IMR-90 (cell line): ENCODE measurements around the gene YBX1. TPM values are rescaled to one million over a fixed set of nuclear protein-coding genes. Genes with fewer than 3 reads are reported as not detected.

ENCODE experiments used
- ATAC-seq: fragments of 200-7000 bp; cut with Tn5 transposase; 2 replicates; pipeline ENCODE4 v1.9.1; 2020; ENCODE audit warnings: low read depth, mild to moderate bottlenecking, moderate library complexity
- BruUV-seq: library from RNA; stranded (reverse); fragments of 400-500 nt; replicated peaks from 2 replicates; lab custom pipeline; 2021; lab: Mats Ljungman, UMichigan
- CTCF ChIA-PET: fragments of 300-600 bp; formaldehyde crosslinking; extraction: SDS; loops from one replicate; lab custom pipeline; 2021; ENCODE audit warnings: antibody characterized with exemption; lab: Yijun Ruan, JAX
- POLR2A ChIA-PET: fragments of 300-600 bp; sonication (Branson Sonifier 250); formaldehyde crosslinking; loops from one replicate; lab custom pipeline; 2022; ENCODE audit warnings: antibody characterized with exemption; ENCODE audit not compliant: unreplicated experiment; lab: Charles Lee
- DNase-seq: peaks from one replicate; pipeline ENCODE4 v3.0.0; 2013
- H2AFZ ChIP-seq: replicated peaks from 2 replicates; pipeline ENCODE3; 2013; ENCODE audit warnings: low read length, mild to moderate bottlenecking; ENCODE audit not compliant: poor library complexity
- H2AK5ac ChIP-seq: 2 replicates; pipeline ENCODE4 v1.6.1; 2013; ENCODE audit warnings: low read depth, low read length, inconsistent platforms
- H2AK9ac ChIP-seq: replicated peaks from 2 replicates; pipeline ENCODE3; 2013; ENCODE audit warnings: mild to moderate bottlenecking, low read depth, low read length, moderate library complexity; ENCODE audit not compliant: poor library complexity
- H2BK120ac ChIP-seq: 2 replicates; pipeline ENCODE4 v1.6.1; 2013; ENCODE audit warnings: low read depth, low read length, inconsistent platforms
- H2BK15ac ChIP-seq: 3 replicates; pipeline ENCODE4 v1.6.1; 2013; ENCODE audit warnings: low read depth, low read length, inconsistent platforms
- H2BK20ac ChIP-seq: 2 replicates; pipeline ENCODE4 v1.6.1; 2013; ENCODE audit warnings: low read depth, mild to moderate bottlenecking, inconsistent platforms, low read length, moderate library complexity
- H2BK5ac ChIP-seq: 2 replicates; pipeline ENCODE4 v1.6.1; 2013; ENCODE audit warnings: mild to moderate bottlenecking, low read depth, low read length, inconsistent platforms; ENCODE audit not compliant: poor library complexity, severe bottlenecking
- H3K14ac ChIP-seq: replicated peaks from 2 replicates; pipeline ENCODE4 v1.6.1; 2013; ENCODE audit warnings: low read depth, low read length, inconsistent platforms
- H3K18ac ChIP-seq: 2 replicates; pipeline ENCODE4 v1.6.1; 2013; ENCODE audit warnings: low read depth, low read length, control low read depth
- H3K23ac ChIP-seq: 2 replicates; pipeline ENCODE4 v1.6.1; 2013; ENCODE audit warnings: low read depth, low read length, inconsistent platforms
- H3K27ac ChIP-seq: 2 replicates; pipeline ENCODE4 v1.5.1; 2013; ENCODE audit warnings: mild to moderate bottlenecking, control low read depth, low read length; ENCODE audit not compliant: insufficient read depth
- H3K27me3 ChIP-seq: 2 replicates; pipeline ENCODE4 v1.6.1; 2013; ENCODE audit warnings: low read length; ENCODE audit not compliant: control insufficient read depth, insufficient read depth
- H3K36me3 ChIP-seq: 2 replicates; pipeline ENCODE4 v1.6.1; 2013; ENCODE audit warnings: low read length, mixed read lengths; ENCODE audit not compliant: control insufficient read depth, insufficient read depth
- H3K4ac ChIP-seq: 2 replicates; pipeline ENCODE4 v1.6.1; 2013; ENCODE audit warnings: low read depth, low read length, inconsistent platforms
- H3K4me1 ChIP-seq: 2 replicates; pipeline ENCODE4 v1.6.1; 2013; ENCODE audit warnings: low read length, mixed read lengths; ENCODE audit not compliant: control insufficient read depth, insufficient read depth
- H3K4me2 ChIP-seq: 2 replicates; pipeline ENCODE4 v1.6.1; 2013; ENCODE audit warnings: low read depth, mild to moderate bottlenecking, control low read depth, low read length, moderate library complexity
- H3K4me3 ChIP-seq: 2 replicates; pipeline ENCODE4 v1.5.1; 2013; ENCODE audit warnings: low read depth, mild to moderate bottlenecking, control low read depth, low read length, moderate library complexity; ENCODE audit not compliant: insufficient read depth
- H3K56ac ChIP-seq: 2 replicates; pipeline ENCODE4 v1.6.1; 2013; ENCODE audit warnings: low read length, inconsistent platforms; ENCODE audit not compliant: insufficient read depth; ENCODE audit errors: extremely low read depth
- H3K79me1 ChIP-seq, 2 experiments: 2 replicates each; pipeline ENCODE4 v1.6.1; 2013; ENCODE audit warnings: low read length in 2 of 2, inconsistent platforms in 1 of 2, low read depth in 1 of 2
- H3K9ac ChIP-seq: 2 replicates; pipeline ENCODE4 v1.6.1; 2013; ENCODE audit warnings: low read depth, low read length, control low read depth
- H3K9me1 ChIP-seq: 2 replicates; pipeline ENCODE4 v1.6.1; 2013; ENCODE audit warnings: low read length, inconsistent platforms; ENCODE audit not compliant: insufficient read depth
- H3K9me3 ChIP-seq: 2 replicates; pipeline ENCODE4 v1.6.1; 2013; ENCODE audit warnings: low read length; ENCODE audit not compliant: control insufficient read depth, insufficient read depth
- H4K20me1 ChIP-seq: 2 replicates; pipeline ENCODE4 v1.6.1; 2013; ENCODE audit warnings: low read length, inconsistent platforms; ENCODE audit not compliant: insufficient read depth
- H4K5ac ChIP-seq: 2 replicates; pipeline ENCODE4 v1.6.1; 2013; ENCODE audit warnings: mild to moderate bottlenecking, low read depth, low read length, control low read depth
- H4K8ac ChIP-seq, 2 experiments: 2 replicates each; pipeline ENCODE4 v1.6.1; 2013; ENCODE audit warnings: low read depth in 2 of 2, low read length in 2 of 2, control low read depth in 1 of 2, inconsistent platforms in 1 of 2
- H4K91ac ChIP-seq: 2 replicates; pipeline ENCODE4 v1.6.1; 2013; ENCODE audit warnings: low read depth, low read length, inconsistent platforms; ENCODE audit not compliant: insufficient read depth
- BHLHE40 ChIP-seq: fragments of 150-350 bp; IDR thresholded peaks from 2 replicates; pipeline ENCODE4 v1.6.1; 2016; ENCODE audit warnings: mild to moderate bottlenecking, low read depth, low read length
- CHD1 ChIP-seq: IDR thresholded peaks from 2 replicates; pipeline ENCODE4 v1.6.1; 2012; ENCODE audit warnings: low read depth, low read length, improper control_type of control experiment
- MAFK ChIP-seq: IDR thresholded peaks from 2 replicates; pipeline ENCODE4 v1.6.1; 2012; ENCODE audit warnings: low read depth, low read length, improper control_type of control experiment
- MAZ ChIP-seq: IDR thresholded peaks from 2 replicates; pipeline ENCODE4 v1.6.1; 2012; ENCODE audit warnings: low read depth, mild to moderate bottlenecking, low read length, improper control_type of control experiment, moderate library complexity, borderline replicate concordance
- MXI1 ChIP-seq: IDR thresholded peaks from 2 replicates; pipeline ENCODE4 v1.6.1; 2012; ENCODE audit warnings: low read depth, mild to moderate bottlenecking, low read length, moderate library complexity, borderline replicate concordance
- NFE2L2 ChIP-seq: fragments of 150-350 bp; IDR thresholded peaks from 2 replicates; pipeline ENCODE4 v1.6.1; 2016; ENCODE audit warnings: low read depth, mild to moderate bottlenecking, low read length
- RCOR1 ChIP-seq: IDR thresholded peaks from 2 replicates; pipeline ENCODE4 v1.6.1; 2012; ENCODE audit warnings: mild to moderate bottlenecking, low read length, improper control_type of control experiment; ENCODE audit not compliant: insufficient replicate concordance
- WGBS, 2 experiments: methylation state at CpG; one replicate each; pipeline versions ENCODE4 v1.1.5 to v1.1.7; 2013; ENCODE audit warnings: missing lambda C conversion rate in 2 of 2; ENCODE audit not compliant: insufficient read length in 1 of 2; ENCODE audit errors: extremely low coverage in 2 of 2; 5-methylcytosine and 5-hydroxymethylcytosine counted together
- dilution Hi-C: fragments of 300-500 bp; cut with HindIII; formaldehyde crosslinking; loops from one replicate; pipeline ENCODE4 v1.14.3; 2018; ENCODE audit warnings: low sequenced_read_pairs; ENCODE audit not compliant: unreplicated experiment
- in situ Hi-C: fragments of 300-500 bp; cut with MboI; formaldehyde crosslinking; loops from 3 replicates; pipeline ENCODE4 v1.14.3; 2019; ENCODE audit warnings: low sequenced_read_pairs, inconsistent platforms, mixed read lengths
- intact Hi-C: fragments of 100-400 bp; cut with micrococcal nuclease; formaldehyde crosslinking; loops from 2 replicates; pipeline ENCODE4 v1.10.0; 2022
- polyA plus RNA-seq, 3 experiments: library from polyadenylated mRNA; depleted of rRNA; stranded (reverse); fragments of >200 nt; gene quantifications; 2 replicates each; pipeline ENCODE4 v1.2.3, GENCODE V29; 2012; ENCODE audit warnings: low replicate concordance in 1 of 3
- total RNA-seq: library from RNA; depleted of rRNA; stranded (reverse); fragments of >200 nt; gene quantifications from 2 replicates; pipeline ENCODE4 v1.2.3, GENCODE V29; 2012

YBX1 gene
- total and polyA plus RNA-seq, 2 of the 4 experiments (the other 2 are of a cell fraction), result 605 to 843 TPM

- Histone ChIP-seq H3K9me3 (no peaks in the 10 kb centered on the region), H3K9me1 (no peaks in the 10 kb centered on the region), H3K27ac (no peak overlapping the region), H2AFZ (no peak overlapping the region), H3K36me3 (no peaks in the 10 kb centered on the region), H3K18ac (no peak overlapping the region), H3K27me3 (no peaks in the 10 kb centered on the region; the same call in 1 of the 2 replicates), H2BK15ac (no peak overlapping the region), H2BK20ac (no peak overlapping the region), H2BK120ac (no peak overlapping the region), H3K79me1 (no peaks in the 10 kb centered on the region), H3K23ac (no peak overlapping the region), H3K14ac (no peak overlapping the region), H4K8ac (no peak overlapping the region), H3K9ac (no peak overlapping the region), H4K5ac (no peak overlapping the region), H4K20me1 (no peaks in the 10 kb centered on the region), H2AK9ac (no peak overlapping the region), H2AK5ac (no peak overlapping the region), H3K56ac (no peak overlapping the region), H4K91ac (no peak overlapping the region), H3K4ac (no peak overlapping the region), H3K4me2 (no peak overlapping the region), H2BK5ac (no peak overlapping the region), H3K4me3 (no peak overlapping the region), H3K4me1 (no peaks in the 10 kb centered on the region)
- no TSS peak for BruUV-seq
- TF ChIP-seq CHD1 (no peak), MXI1 (no peak), MAZ (no peak), MAFK (no peak), RCOR1 (no peak), NFE2L2 (no peak), BHLHE40 (no peak)
- intact Hi-C loops, result no loop called here
- POLR2A ChIA-PET, result no interaction called here
- 68% methylated on average over 4 of the region's 14 CpGs; no CpG with 5 or more reads in 1 of the 2 experiments for WGBS, 2 experiments
- DNase-seq (no peak), ATAC-seq (no peak)
- in situ Hi-C loops, result no loop called here
- CTCF ChIA-PET, result no interaction called here
- dilution Hi-C loops, result no loop called here
Measured at GRCh38 chr1:42735477-42736105, 53.4 kb downstream of the YBX1 start.
